GM19438 (cell line): Measurements from ENCODE around the gene MIXL1.
"Not testable (repeated sequence)": the region's sequence is repeated elsewhere in the genome, so short reads cannot be mapped to it uniquely, and the experiment has no call there.

ENCODE experiments used
- ATAC-seq: cut with Tn5 transposase; IDR thresholded peaks from one replicate; pipeline ENCODE4 v1.9.1; 2021; ENCODE audit warnings: low read depth; ENCODE audit not compliant: unreplicated experiment

The MIXL1 gene

DNA sequence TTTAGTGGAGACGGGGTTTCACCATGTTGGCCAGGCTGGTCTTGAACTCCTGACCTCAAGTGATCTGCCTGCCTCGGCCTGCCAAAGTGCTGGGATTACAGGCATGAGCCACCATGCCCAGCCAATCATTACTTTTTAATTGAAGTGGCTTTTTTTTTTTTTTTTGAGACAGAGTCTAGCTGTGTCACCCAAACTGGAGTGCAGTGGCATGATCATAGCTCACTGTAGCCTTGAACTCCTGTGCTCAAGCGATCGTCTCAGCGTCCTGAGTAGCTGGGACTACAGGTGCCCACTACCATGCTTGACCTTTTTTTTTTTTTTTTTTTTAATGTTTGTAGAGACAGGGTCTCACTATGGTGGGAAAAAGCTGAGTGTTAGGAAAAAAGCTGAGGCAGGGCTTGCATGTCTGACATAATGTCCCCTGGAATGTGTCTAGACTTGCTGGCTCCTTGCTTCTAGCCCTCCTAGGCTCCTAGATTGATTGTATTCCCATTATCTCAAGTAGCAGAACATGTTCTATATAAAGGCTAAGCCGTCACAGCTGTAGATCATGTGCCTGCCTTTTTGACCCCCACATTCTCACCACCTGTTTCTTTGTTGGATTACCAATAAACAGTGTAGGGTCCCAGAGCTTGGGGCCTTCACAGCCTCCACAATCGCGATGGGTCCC lies 48.9 kb downstream of the MIXL1 start:
- not testable (repeated sequence) for ATAC-seq

DNA sequence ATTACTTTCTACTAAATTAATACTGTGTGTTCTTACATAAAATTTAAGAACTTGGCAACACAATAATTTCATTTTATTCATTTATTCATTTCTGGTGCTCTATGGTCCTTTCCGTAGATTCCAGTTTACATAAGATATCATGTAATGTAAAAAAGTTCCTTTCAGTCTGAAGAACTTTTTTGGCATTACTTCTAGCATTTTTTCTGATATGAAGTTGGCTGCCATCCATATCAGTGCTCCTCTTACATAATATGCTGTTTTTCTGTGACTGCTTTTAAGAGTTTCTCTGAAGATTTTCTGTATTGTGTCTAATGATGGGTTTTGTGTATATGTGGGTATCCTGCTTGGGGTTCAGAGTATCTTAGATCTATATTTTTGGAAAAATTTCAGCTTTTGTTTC lies 50.7 kb downstream of the MIXL1 start:
- ATAC-seq: no peak

DNA sequence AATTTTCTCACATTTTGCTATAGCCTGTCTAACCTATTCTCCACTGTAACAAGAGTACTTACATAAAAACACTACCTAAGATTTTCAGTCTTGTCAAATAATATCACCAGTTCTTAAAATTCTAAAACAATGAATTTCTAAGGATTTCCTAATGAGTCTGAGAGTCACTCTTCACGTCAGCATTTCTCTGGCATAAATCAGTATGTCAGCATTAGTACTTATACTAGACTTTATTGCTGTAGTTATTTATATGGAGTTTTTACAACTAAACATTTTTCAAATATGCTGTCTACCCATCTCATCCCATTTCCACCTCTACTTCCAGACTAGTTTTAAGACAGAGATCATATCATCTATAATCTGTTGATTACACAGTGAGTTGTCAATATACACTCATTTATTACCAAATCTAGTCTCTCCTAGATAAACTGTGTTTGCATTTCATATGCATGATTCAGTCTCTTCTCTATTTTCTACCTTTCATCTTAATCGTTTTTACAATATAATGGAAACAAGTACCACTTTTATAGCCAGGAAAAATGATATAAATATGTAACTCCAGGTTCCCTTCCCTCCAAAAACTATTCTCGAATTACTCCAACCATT lies 52.7 kb downstream of the MIXL1 start:
- no peak for ATAC-seq
